Measurements from ENCODE around the gene HS6ST3. TPM values are rescaled to one million over a fixed set of nuclear protein-coding genes. Genes with fewer than 3 reads are reported as not detected.

The HS6ST3 gene
- total and polyA plus RNA-seq, 10 donors: 0.03 TPM; not detected in 9

DNA sequence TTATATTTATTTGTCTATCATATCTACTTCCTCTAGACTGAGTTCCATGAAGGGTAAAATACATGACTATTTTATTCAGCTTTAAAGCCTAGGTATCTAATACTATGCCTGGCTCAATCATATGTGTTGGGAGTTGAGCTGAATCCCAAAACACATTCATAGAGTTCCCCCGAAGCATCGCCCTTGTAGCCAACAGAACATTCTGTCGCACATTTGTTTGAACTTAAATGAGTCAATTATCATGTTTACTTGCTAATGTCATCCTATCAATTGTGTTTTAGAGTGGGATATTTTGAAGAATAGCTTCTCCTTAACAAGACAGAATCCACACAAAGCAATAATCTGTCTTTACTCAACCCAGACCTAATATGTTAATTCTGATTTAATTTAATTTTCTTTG, 252.4 kb downstream of the HS6ST3 start:
- intact Hi-C loops (cut with DNase I; ENCODE audit: low total_unique reads): no loop called here
- no peaks in the 10 kb centered on the region for H3K36me3 ChIP-seq
- H3K27ac ChIP-seq: no peak overlapping the region
- DNase-seq: no peak
- H3K4me1 ChIP-seq: no peaks in the 10 kb centered on the region
- no peak overlapping the region for H3K4me3 ChIP-seq
- no peak for TF ChIP-seq POLR2AphosphoS5 (IDR thresholded peaks at IDR 0.05)
- TF ChIP-seq, protein P1, sequence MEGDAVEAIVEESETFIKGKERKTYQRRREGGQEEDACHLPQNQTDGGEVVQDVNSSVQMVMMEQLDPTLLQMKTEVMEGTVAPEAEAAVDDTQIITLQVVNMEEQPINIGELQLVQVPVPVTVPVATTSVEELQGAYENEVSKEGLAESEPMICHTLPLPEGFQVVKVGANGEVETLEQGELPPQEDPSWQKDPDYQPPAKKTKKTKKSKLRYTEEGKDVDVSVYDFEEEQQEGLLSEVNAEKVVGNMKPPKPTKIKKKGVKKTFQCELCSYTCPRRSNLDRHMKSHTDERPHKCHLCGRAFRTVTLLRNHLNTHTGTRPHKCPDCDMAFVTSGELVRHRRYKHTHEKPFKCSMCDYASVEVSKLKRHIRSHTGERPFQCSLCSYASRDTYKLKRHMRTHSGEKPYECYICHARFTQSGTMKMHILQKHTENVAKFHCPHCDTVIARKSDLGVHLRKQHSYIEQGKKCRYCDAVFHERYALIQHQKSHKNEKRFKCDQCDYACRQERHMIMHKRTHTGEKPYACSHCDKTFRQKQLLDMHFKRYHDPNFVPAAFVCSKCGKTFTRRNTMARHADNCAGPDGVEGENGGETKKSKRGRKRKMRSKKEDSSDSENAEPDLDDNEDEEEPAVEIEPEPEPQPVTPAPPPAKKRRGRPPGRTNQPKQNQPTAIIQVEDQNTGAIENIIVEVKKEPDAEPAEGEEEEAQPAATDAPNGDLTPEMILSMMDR (IDR thresholded peaks at IDR 0.05 in 8 of 11, conservative IDR thresholded peaks at IDR 0.05 in 3 of 11): no peak
- no peak for TF ChIP-seq POLR2A (IDR thresholded peaks at IDR 0.05)
- H3K27me3 ChIP-seq (replicated peaks in 1 of 7): no peaks in the 10 kb centered on the region
- peaks cover 0 to 4% (median 0%) of the 10 kb centered on the region in 8 donors for H3K9me3 ChIP-seq
- 76 to 96% (median 94%) methylated on average over 3 of the region's 3 CpGs for WGBS, 5 donors

DNA sequence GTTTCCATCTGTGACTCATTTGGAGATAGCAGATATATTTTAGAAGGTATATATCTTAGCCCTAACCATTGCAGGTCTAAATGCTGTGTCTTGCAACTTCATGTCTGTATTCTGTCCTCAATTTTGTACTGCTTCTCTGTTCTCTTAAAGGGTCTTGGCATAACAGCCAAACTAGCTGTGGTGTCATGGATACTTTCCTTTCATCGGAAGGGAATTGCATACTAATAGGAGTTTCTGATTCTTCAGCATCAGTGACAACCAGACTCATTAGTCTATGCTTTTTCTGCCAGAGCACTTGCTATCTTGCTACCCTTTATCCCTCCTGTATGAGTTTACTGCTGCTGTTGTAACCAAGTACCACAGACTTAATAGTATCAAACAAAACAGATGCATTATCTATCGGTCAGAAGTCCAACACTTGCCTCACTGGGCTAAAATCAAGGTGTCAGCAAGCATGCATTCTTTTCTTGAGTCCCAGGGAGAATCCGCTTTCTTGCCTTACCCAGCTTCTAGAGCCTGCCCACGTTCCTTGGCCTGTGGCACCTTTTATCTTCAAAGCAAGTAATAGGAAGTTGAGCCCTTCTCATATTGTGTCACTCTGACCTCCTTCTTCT, 253.1 kb downstream of the HS6ST3 start:
- H3K9me3 ChIP-seq: peaks cover 0 to 4% (median 0%) of the 10 kb centered on the region in 8 donors
- WGBS, 5 donors: 66 to 89% (median 77%) methylated on average over 4 of the region's 4 CpGs
- DNase-seq: no peak
- no peak overlapping the region for H3K4me3 ChIP-seq
- no peak overlapping the region for H3K27ac ChIP-seq
- no peaks in the 10 kb centered on the region for H3K27me3 ChIP-seq (replicated peaks in 1 of 7)
- H3K36me3 ChIP-seq: no peaks in the 10 kb centered on the region
- no peaks in the 10 kb centered on the region for H3K4me1 ChIP-seq
- TF ChIP-seq, protein P1 (IDR thresholded peaks at IDR 0.05 in 8 of 11, conservative IDR thresholded peaks at IDR 0.05 in 3 of 11): no peak
- no peak for TF ChIP-seq POLR2A (IDR thresholded peaks at IDR 0.05)
- TF ChIP-seq POLR2AphosphoS5 (IDR thresholded peaks at IDR 0.05): no peak
- intact Hi-C loops (cut with DNase I; ENCODE audit: low total_unique reads): no loop called here

DNA sequence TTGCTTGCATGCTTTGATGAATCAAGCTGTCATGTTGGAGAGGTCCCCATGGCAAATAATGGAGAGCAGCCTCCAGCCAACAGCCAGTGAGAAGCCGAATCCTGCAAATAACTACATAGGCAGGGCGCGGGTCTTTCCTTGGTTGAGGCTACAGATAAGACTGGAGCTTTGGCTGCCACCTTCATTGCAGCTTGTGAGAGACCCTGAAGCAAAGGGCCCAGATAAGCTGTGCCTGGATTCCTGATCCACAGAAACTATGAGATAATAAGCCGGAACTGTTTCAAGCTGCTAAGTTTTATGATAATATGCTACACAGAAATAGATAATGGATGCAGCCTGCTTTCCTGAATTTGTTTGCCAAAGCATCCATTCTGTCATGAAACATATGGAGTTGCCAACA, 257.0 kb downstream of the HS6ST3 start:
- 84 to 98% (median 94%) methylated on average over 4 of the region's 4 CpGs for WGBS, 5 donors

DNA sequence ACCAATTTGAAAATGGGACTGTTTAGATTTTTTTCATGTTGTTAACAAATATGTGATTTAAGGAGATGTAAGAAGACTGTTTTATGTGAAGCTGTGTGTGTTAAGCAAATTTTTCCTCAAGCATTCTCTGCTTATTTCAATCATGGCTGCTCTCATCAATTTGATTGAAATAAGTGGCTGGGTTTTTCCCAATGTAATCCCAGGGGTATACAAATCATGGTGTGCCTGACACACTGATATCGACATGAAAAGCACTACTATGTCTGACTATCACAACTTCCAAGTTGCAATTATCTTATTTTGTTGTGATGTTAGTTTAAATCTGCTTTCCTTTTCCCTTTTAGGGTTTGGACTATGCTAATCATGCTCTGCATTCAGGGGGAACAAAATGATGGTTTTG, 283.7 kb downstream of the HS6ST3 start:
- H3K27ac ChIP-seq: no peak overlapping the region
- DNase-seq: no peak
- intact Hi-C loops (cut with DNase I; ENCODE audit: low total_unique reads): no loop called here
- H3K27me3 ChIP-seq (replicated peaks in 1 of 7): no peaks in the 10 kb centered on the region
- H3K36me3 ChIP-seq: no peaks in the 10 kb centered on the region
- 70 to 94% (median 75%) methylated on average over 1 of the region's 1 CpG for WGBS, 5 donors
- H3K4me3 ChIP-seq: no peak overlapping the region
- peaks cover 0 to 9% (median 0%) of the 10 kb centered on the region in 8 donors for H3K9me3 ChIP-seq
- no peaks in the 10 kb centered on the region for H3K4me1 ChIP-seq
- TF ChIP-seq, protein P1 (IDR thresholded peaks at IDR 0.05 in 8 of 11, conservative IDR thresholded peaks at IDR 0.05 in 3 of 11): no peak
- TF ChIP-seq POLR2AphosphoS5 (IDR thresholded peaks at IDR 0.05) (no peak), POLR2A (IDR thresholded peaks at IDR 0.05) (no peak)

More for the DNA sequence above, 257.0 kb downstream of the HS6ST3 start:
- Histone ChIP-seq H3K9me3 (no peaks in the 10 kb centered on the region), H3K27ac (no peak overlapping the region), H3K4me1 (no peaks in the 10 kb centered on the region), H3K4me3 (no peak overlapping the region), H3K36me3 (no peaks in the 10 kb centered on the region), H3K27me3 (replicated peaks in 1 of 7) (no peaks in the 10 kb centered on the region)
- no peak for DNase-seq
- intact Hi-C loops (cut with DNase I; ENCODE audit: low total_unique reads): no loop called here
- TF ChIP-seq POLR2A (IDR thresholded peaks at IDR 0.05): no peak
- TF ChIP-seq POLR2AphosphoS5 (IDR thresholded peaks at IDR 0.05): no peak
- TF ChIP-seq, protein P1 (IDR thresholded peaks at IDR 0.05 in 8 of 11, conservative IDR thresholded peaks at IDR 0.05 in 3 of 11): no peak

Data from spleen (tissue), 11 donors.